ENCODE measurements around the gene CDH15.

The CDH15 gene

GRCh38 chr16:89144681-89145080 is 26.9 kb upstream of the CDH15 start:
- H3K27me3 ChIP-seq (ENCODE audit: low read length), result no peaks in the 10 kb centered on the region
- H3K27ac ChIP-seq (ENCODE audit: low read depth, low read length), result no peak overlapping the region
- H3F3A ChIP-seq (ENCODE audit: insufficient read depth), result no peaks in the 10 kb centered on the region
- no peaks in the 10 kb centered on the region for H3K79me2 ChIP-seq (ENCODE audit: insufficient read depth, low read length)
- H3K36me3 ChIP-seq (ENCODE audit: low read length), result peaks cover 41% of the 10 kb centered on the region
- H2AFZ ChIP-seq (ENCODE audit: low read depth, low read length, severe bottlenecking), result no peak overlapping the region
- no peaks in the 10 kb centered on the region for H3K9me2 ChIP-seq (replicated peaks; ENCODE audit: insufficient read depth, low read length)
- H3K4me3 ChIP-seq (ENCODE audit: insufficient read depth, low read length, poor library complexity, severe bottlenecking), result no peak overlapping the region
- TF ChIP-seq EZH2phosphoT487 (conservative IDR thresholded peaks at IDR 0.05; ENCODE audit: low read length) (no peak), CTCF (IDR thresholded peaks at IDR 0.05; ENCODE audit: insufficient read depth, low read length, poor library complexity, severe bottlenecking) (no peak)
- peaks cover 14% of the 10 kb centered on the region; the same call in 1 of the 2 replicates for H3K9me3 ChIP-seq (ENCODE audit: insufficient read depth, low read length)
- H4K20me1 ChIP-seq (ENCODE audit: low read depth, low read length), result no peaks in the 10 kb centered on the region
- no peak overlapping the region for H3K4me2 ChIP-seq (ENCODE audit: low read depth, low read length, poor library complexity, severe bottlenecking)
- H3K9ac ChIP-seq (ENCODE audit: low read length), result no peak overlapping the region

GRCh38 chr16:89145406-89146161 is 26.0 kb upstream of the CDH15 start:
- no peak overlapping the region for H3K27ac ChIP-seq (ENCODE audit: low read depth, low read length)
- H3K4me2 ChIP-seq (ENCODE audit: low read depth, low read length, poor library complexity, severe bottlenecking), result no peak overlapping the region
- no peaks in the 10 kb centered on the region for H3F3A ChIP-seq (ENCODE audit: insufficient read depth)
- H2AFZ ChIP-seq (ENCODE audit: low read depth, low read length, severe bottlenecking), result no peak overlapping the region
- H3K9me3 ChIP-seq (ENCODE audit: insufficient read depth, low read length), result peaks cover 14% of the 10 kb centered on the region; the same call in 1 of the 2 replicates
- H3K4me3 ChIP-seq (ENCODE audit: insufficient read depth, low read length, poor library complexity, severe bottlenecking), result no peak overlapping the region
- H3K36me3 ChIP-seq (ENCODE audit: low read length), result peaks cover 46% of the 10 kb centered on the region
- no peaks in the 10 kb centered on the region for H3K79me2 ChIP-seq (ENCODE audit: insufficient read depth, low read length)
- H3K9me2 ChIP-seq (replicated peaks; ENCODE audit: insufficient read depth, low read length), result no peaks in the 10 kb centered on the region
- H4K20me1 ChIP-seq (ENCODE audit: low read depth, low read length), result no peaks in the 10 kb centered on the region
- TF ChIP-seq EZH2phosphoT487 (conservative IDR thresholded peaks at IDR 0.05; ENCODE audit: low read length) (no peak), CTCF (IDR thresholded peaks at IDR 0.05; ENCODE audit: insufficient read depth, low read length, poor library complexity, severe bottlenecking) (no peak)
- no peaks in the 10 kb centered on the region for H3K27me3 ChIP-seq (ENCODE audit: low read length)
- no peak overlapping the region for H3K9ac ChIP-seq (ENCODE audit: low read length)

DNA sequence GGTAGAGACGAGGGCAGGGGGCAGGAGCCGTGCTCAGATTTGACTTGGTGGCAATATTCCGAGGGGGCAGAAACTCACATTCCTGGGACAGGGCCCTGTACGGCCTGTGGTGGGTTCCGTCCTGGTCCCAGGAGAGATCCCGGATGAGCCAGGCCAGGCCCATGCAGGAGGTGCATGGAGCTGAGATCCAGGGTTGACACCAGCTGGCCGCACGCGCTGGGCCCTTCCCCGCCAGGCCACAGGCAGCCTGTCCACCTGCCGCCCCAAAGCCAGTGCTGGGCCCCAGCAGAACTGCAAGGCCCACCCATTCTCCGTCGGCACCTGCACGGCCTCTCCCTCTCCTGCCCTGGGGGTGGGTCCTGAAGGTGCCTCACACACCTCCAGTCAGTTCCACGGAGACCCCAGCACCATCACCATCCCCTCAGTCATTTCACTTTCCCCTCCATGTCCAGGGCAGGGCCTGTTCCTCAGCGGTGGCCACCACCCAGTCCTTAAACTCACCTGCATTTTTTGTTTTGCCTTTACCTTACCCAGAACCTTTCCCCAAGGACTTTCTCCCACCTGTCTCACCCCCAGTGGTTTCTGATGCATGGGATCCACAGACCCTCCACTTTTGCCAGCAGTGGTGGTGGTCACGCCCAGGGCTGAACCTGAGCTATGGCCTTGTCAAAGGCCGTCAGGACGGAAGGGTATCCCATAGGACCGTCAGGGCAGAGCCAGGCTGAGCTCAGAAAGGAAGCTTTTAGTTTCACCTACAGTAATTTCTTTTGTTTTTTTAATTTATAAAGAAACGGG is 25.1 kb upstream of the CDH15 start:
- no peak for TF ChIP-seq EZH2phosphoT487 (conservative IDR thresholded peaks at IDR 0.05; ENCODE audit: low read length)
- TF ChIP-seq CTCF (IDR thresholded peaks at IDR 0.05; ENCODE audit: insufficient read depth, low read length, poor library complexity, severe bottlenecking), result no peak
- Histone ChIP-seq H3K9me3 (ENCODE audit: insufficient read depth, low read length) (peaks cover 14% of the 10 kb centered on the region; the same call in 1 of the 2 replicates), H3K79me2 (ENCODE audit: insufficient read depth, low read length) (no peaks in the 10 kb centered on the region), H3K36me3 (ENCODE audit: low read length) (peaks cover 46% of the 10 kb centered on the region), H3K9me2 (replicated peaks; ENCODE audit: insufficient read depth, low read length) (no peaks in the 10 kb centered on the region), H3K4me2 (ENCODE audit: low read depth, low read length, poor library complexity, severe bottlenecking) (no peak overlapping the region), H3K27me3 (ENCODE audit: low read length) (no peaks in the 10 kb centered on the region), H3F3A (ENCODE audit: insufficient read depth) (peaks cover 6% of the 10 kb centered on the region), H3K27ac (ENCODE audit: low read depth, low read length) (no peak overlapping the region), H2AFZ (ENCODE audit: low read depth, low read length, severe bottlenecking) (no peak overlapping the region), H4K20me1 (ENCODE audit: low read depth, low read length) (no peaks in the 10 kb centered on the region), H3K9ac (ENCODE audit: low read length) (no peak overlapping the region), H3K4me3 (ENCODE audit: insufficient read depth, low read length, poor library complexity, severe bottlenecking) (no peak overlapping the region)

Data from SU-DHL-6 (cell line).